ENCODE measurements around the gene REC114.

Gene REC114

GRCh38 chr15:73493922-73494321, 51.0 kb downstream of the REC114 start:
- DNase-seq (ENCODE audit: low read depth, low spot score), result no peak
- no peak overlapping the region for H3K4me3 ChIP-seq (ENCODE audit: low read depth, low read length)
- in situ Hi-C loops (cut with HindIII; ENCODE audit: low sequenced_read_pairs), result no loop called here

DNA sequence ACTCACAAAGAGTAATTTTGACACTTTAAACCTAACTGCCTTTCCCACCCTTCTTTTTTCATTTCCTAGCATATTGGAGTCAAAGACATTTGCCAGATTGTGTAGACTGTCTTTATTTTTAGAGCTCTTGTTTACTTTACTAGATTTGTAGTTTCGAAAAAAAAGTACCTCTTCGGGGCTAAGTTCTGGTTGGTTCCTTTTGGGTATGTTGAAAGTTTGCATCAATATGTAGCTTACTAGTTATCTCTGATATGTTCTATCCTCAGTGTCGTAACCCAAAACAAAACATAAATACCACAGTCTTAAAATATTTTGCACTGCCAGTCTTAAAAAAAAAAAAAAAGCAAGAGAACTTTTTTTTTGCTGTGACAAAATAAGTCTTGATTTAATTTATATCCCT, 52.2 kb downstream of the REC114 start:
- DNase-seq (ENCODE audit: low read depth, low spot score), result no peak
- no peak overlapping the region for H3K4me3 ChIP-seq (ENCODE audit: low read depth, low read length)
- TF ChIP-seq, protein P1, sequence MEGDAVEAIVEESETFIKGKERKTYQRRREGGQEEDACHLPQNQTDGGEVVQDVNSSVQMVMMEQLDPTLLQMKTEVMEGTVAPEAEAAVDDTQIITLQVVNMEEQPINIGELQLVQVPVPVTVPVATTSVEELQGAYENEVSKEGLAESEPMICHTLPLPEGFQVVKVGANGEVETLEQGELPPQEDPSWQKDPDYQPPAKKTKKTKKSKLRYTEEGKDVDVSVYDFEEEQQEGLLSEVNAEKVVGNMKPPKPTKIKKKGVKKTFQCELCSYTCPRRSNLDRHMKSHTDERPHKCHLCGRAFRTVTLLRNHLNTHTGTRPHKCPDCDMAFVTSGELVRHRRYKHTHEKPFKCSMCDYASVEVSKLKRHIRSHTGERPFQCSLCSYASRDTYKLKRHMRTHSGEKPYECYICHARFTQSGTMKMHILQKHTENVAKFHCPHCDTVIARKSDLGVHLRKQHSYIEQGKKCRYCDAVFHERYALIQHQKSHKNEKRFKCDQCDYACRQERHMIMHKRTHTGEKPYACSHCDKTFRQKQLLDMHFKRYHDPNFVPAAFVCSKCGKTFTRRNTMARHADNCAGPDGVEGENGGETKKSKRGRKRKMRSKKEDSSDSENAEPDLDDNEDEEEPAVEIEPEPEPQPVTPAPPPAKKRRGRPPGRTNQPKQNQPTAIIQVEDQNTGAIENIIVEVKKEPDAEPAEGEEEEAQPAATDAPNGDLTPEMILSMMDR (IDR thresholded peaks at IDR 0.05; ENCODE audit: low read depth, low read length), result no peak
- in situ Hi-C loops (cut with HindIII; ENCODE audit: low sequenced_read_pairs), result no loop called here

More at GRCh38 chr15:73493922-73494321, 51.0 kb downstream of the REC114 start:
- TF ChIP-seq, protein P1 (IDR thresholded peaks at IDR 0.05; ENCODE audit: low read depth, low read length), result no peak

- no peak for DNase-seq (ENCODE audit: low read depth, low spot score)
- TF ChIP-seq, protein P1 (IDR thresholded peaks at IDR 0.05; ENCODE audit: low read depth, low read length), result no peak
- H3K4me3 ChIP-seq (ENCODE audit: low read depth, low read length), result no peak overlapping the region
- in situ Hi-C loops (cut with HindIII; ENCODE audit: low sequenced_read_pairs), result no loop called here
Observed at GRCh38 chr15:73500696-73501095, 57.7 kb downstream of the REC114 start.

GRCh38 chr15:73504885-73505284, 61.9 kb downstream of the REC114 start:
- in situ Hi-C loops (cut with HindIII; ENCODE audit: low sequenced_read_pairs), result no loop called here
- TF ChIP-seq, protein P1 (IDR thresholded peaks at IDR 0.05; ENCODE audit: low read depth, low read length), result no peak
- DNase-seq (ENCODE audit: low read depth, low spot score), result no peak
- H3K4me3 ChIP-seq (ENCODE audit: low read depth, low read length), result no peak overlapping the region

GRCh38 chr15:73515527-73515926, 72.6 kb downstream of the REC114 start:
- TF ChIP-seq, protein P1 (IDR thresholded peaks at IDR 0.05; ENCODE audit: low read depth, low read length), result no peak
- DNase-seq (ENCODE audit: low read depth, low spot score), result no peak
- no peak overlapping the region for H3K4me3 ChIP-seq (ENCODE audit: low read depth, low read length)
- in situ Hi-C loops (cut with HindIII; ENCODE audit: low sequenced_read_pairs), result no loop called here

DNA sequence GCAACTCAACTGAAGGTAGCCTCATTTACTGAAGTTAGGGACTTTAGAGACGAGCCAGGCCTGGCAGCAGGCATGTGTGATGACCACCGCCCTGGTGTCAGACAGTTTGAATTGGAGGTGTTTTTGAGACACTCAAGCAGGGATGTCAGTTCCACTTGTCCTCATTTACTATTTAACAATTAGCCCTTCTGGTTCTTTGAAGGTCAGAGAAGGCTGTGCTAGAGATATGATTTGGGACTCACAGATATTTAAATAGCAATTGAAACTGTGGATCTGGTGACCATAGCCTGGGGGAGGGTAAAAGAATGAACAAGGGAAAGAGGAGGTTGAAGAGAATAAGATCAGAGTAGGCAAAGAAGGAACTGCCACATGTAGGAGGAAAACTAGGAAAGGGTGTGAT, 74.6 kb downstream of the REC114 start:
- TF ChIP-seq, protein P1 (IDR thresholded peaks at IDR 0.05; ENCODE audit: low read depth, low read length), result no peak
- no peak overlapping the region for H3K4me3 ChIP-seq (ENCODE audit: low read depth, low read length)
- DNase-seq (ENCODE audit: low read depth, low spot score), result no peak
- in situ Hi-C loops (cut with HindIII; ENCODE audit: low sequenced_read_pairs), result no loop called here
